ENCODE results near the gene TSC2.

- no peak for TF ChIP-seq CTCF (optimal IDR thresholded peaks at IDR 0.05 in 1 of 3, IDR thresholded peaks at IDR 0.05 in 1 of 3, conservative IDR thresholded peaks at IDR 0.05 in 1 of 3; ENCODE audit: extremely low read depth in 1 of 3, insufficient read depth in 2 of 3, low read length in 3 of 3)
- TF ChIP-seq EZH2 (IDR thresholded peaks at IDR 0.05; ENCODE audit: low read length) = no peak
Measured at GRCh38 chr16:2037647-2038381, 10.0 kb upstream of the TSC2 start.

Data from keratinocyte (primary cell).